Mesothelial cell of epicardium (in vitro differentiated cells): Measurements from ENCODE around the gene SNAP23. TPM values are rescaled to one million over a fixed set of nuclear protein-coding genes. Genes with fewer than 3 reads are reported as not detected.

Source experiments
- DNase-seq, 2 experiments: peaks; one replicate each; pipeline ENCODE4 v3.0.0; 2021; ENCODE audit warnings: low spot score in 2 of 2; ENCODE audit not compliant: unreplicated experiment in 2 of 2
- H3K27ac Mint-ChIP-seq: 2 replicates; pipeline ENCODE4 v1.8.0; 2021; ENCODE audit warnings: mixed read lengths
- H3K27me3 Mint-ChIP-seq: 2 replicates; pipeline ENCODE4 v1.8.0; 2021; ENCODE audit warnings: low read depth, mixed read lengths
- H3K36me3 Mint-ChIP-seq: 2 replicates; pipeline ENCODE4 v1.8.0; 2021; ENCODE audit warnings: mixed read lengths
- H3K4me1 Mint-ChIP-seq: 2 replicates; pipeline ENCODE4 v1.8.0; 2021; ENCODE audit warnings: mixed read lengths
- H3K4me3 Mint-ChIP-seq: 2 replicates; pipeline ENCODE4 v1.8.0; 2021; ENCODE audit warnings: mild to moderate bottlenecking, moderate library complexity, mixed read lengths
- H3K9me3 Mint-ChIP-seq: 2 replicates; pipeline ENCODE4 v1.8.0; 2021; ENCODE audit warnings: mixed read lengths
- total RNA-seq: library from RNA; stranded (reverse); gene quantifications from 3 replicates; pipeline ENCODE4 v1.2.1, GENCODE V29; 2021
- TF ChIP-seq, protein P1 (sequence below): fragments of 200-600 bp; sonication (generic); IDR thresholded peaks from one replicate; pipeline ENCODE4 v1.5.0; 2021; ENCODE audit warnings: antibody characterized with exemption; ENCODE audit not compliant: unreplicated experiment

SNAP23 gene
- total RNA-seq, 1 donor from 2014 or later, result 57.1 TPM

DNA sequence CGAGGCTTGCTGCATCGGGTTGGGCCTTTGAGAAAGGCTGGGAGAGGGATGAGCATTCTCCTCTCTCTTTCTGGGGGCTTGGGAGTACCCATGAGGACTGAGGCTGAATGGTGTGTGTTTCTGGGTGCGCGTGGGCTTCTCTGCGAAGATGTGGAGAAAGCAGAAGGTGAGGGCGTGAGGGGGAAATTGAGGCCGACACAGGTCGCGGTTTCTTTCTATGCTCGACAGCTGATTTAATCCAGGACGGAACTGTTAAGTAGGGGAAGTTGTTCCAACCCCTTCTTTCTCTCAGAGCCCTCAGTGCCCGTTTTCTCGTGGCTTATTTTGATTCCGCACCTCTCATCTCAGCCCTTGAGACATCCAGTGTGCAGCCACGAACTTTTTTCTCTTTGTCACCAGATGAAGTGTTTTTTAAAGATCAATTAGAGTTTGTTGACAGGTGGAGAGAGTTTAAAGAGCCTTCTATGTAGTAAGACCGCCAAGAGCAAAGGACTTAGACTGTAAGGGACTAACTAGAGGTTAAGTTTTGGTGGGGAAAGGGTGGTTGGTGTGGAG, 80.7 kb downstream of the SNAP23 start:
- Mint-ChIP-seq H3K4me3 (peak overlapping the region; percentile 87), H3K27me3 (peaks cover 59% of the 10 kb centered on the region), H3K4me1 (peaks cover 13% of the 10 kb centered on the region), H3K27ac (peak overlapping the region; percentile 79), H3K9me3 (no peaks in the 10 kb centered on the region), H3K36me3 (no peaks in the 10 kb centered on the region)
- DNase-seq, result no peak
- TF ChIP-seq, protein P1, sequence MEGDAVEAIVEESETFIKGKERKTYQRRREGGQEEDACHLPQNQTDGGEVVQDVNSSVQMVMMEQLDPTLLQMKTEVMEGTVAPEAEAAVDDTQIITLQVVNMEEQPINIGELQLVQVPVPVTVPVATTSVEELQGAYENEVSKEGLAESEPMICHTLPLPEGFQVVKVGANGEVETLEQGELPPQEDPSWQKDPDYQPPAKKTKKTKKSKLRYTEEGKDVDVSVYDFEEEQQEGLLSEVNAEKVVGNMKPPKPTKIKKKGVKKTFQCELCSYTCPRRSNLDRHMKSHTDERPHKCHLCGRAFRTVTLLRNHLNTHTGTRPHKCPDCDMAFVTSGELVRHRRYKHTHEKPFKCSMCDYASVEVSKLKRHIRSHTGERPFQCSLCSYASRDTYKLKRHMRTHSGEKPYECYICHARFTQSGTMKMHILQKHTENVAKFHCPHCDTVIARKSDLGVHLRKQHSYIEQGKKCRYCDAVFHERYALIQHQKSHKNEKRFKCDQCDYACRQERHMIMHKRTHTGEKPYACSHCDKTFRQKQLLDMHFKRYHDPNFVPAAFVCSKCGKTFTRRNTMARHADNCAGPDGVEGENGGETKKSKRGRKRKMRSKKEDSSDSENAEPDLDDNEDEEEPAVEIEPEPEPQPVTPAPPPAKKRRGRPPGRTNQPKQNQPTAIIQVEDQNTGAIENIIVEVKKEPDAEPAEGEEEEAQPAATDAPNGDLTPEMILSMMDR, result no peak

DNA sequence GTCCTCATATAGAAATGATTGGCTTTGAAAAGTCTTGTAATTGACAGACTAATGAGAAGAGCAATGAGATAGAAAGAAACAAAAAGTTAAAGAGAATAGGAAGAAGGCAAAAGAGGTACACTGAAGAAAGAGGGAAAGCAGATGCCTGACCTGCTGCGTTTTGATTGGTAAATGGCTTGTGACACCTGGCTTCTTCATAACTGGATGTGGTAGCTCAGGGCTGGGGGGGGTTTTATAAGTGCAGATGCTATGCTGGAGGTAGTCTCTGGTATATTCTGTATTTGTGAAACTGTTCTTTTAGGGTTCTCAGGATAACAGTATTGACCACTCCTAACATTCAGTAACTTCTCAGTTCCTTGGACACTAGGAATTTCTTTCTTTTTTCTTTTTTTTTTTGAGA, 81.3 kb downstream of the SNAP23 start:
- H3K9me3 Mint-ChIP-seq, result no peaks in the 10 kb centered on the region

DNA sequence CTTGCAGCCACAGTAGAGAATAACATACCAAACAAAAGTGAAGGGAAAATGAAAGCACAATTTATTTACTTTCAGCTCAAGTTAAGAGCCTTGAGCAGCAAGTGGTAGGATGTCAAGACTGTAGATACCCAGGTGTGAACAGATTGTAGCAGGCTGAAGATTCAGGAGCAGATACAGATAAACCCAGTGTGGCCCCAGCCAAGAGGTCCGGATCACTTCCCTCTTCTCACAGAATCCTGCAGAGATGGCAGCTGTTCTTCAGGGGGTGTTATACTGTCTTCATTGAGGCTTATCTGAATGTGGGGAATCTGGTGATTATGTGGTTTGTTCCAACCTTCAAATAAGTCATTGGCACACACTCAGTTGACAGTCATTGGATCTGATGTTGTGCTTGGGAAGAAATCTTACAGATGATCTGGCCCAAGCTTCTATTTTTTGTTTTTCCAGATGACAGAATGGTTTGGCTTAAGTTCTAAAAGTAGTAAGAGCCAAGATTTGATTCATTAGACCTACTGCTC, 82.1 kb downstream of the SNAP23 start:
- Mint-ChIP-seq H3K4me1 (peaks cover 21% of the 10 kb centered on the region), H3K27ac (no peak overlapping the region), H3K9me3 (no peaks in the 10 kb centered on the region), H3K27me3 (peaks cover 70% of the 10 kb centered on the region), H3K4me3 (no peak overlapping the region), H3K36me3 (no peaks in the 10 kb centered on the region)
- TF ChIP-seq, protein P1, result no peak
- DNase-seq, result no peak

More for the DNA sequence above, 81.3 kb downstream of the SNAP23 start:
- peaks cover 19% of the 10 kb centered on the region for H3K4me1 Mint-ChIP-seq
- TF ChIP-seq, protein P1, result no peak
- H3K27ac Mint-ChIP-seq, result no peak overlapping the region
- H3K27me3 Mint-ChIP-seq, result peaks cover 65% of the 10 kb centered on the region
- no peak for DNase-seq
- H3K4me3 Mint-ChIP-seq, result peak overlapping the region; percentile 87
- H3K36me3 Mint-ChIP-seq, result no peaks in the 10 kb centered on the region

DNA sequence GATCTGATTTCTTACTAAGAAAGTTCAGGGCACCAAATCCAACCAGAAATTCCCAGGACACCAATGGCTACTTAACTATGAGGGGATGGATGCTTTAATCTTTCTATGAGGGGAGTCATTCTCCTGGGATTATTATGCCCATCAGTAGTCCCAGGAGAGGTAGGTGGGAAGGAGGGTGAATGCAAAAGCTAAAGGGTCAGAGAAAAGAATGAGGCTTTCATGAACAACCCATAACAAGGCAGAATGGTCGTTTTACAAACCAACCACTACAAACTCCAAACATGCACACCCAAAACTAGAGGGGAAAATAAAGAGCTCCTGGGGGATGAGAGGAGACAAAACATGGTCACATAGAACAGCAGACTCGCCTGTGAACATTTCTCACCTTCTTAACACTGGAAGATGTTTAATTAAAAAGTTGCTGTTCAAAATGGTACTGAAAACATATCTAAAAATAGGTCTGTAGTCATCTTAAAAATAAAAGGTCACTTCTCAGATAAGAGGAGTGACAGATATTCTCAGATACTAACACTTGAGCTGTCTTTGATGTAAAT, 83.6 kb downstream of the SNAP23 start:
- no peak for DNase-seq
- Mint-ChIP-seq H3K27ac (no peak overlapping the region), H3K9me3 (no peaks in the 10 kb centered on the region), H3K27me3 (peaks cover 75% of the 10 kb centered on the region), H3K4me3 (no peak overlapping the region), H3K36me3 (no peaks in the 10 kb centered on the region), H3K4me1 (peaks cover 36% of the 10 kb centered on the region)
- TF ChIP-seq, protein P1, result no peak

DNA sequence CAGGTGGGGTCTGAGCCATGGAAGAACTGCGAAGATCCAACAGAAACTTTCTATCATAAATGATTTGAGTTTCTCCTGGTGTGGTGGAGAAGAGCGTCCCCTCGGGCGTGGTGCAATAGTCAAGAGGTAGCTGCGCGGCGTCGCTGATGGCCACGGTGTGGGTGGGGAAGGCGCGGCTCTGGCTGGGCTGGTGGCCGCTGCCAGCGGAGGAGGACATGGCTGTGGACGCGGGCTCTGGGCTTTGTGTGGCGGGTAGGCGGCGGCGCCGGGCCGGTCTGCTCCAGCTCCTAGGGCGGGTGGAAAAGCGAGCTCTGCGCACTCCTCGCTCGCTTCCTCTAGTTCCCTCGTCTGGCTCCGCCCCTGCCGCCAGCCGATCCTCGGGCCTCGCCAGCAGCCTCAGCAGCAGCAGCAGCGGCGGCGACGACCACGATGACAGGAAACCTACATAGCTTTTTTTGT, 85.9 kb downstream of the SNAP23 start:
- H3K4me1 Mint-ChIP-seq, result peaks cover 37% of the 10 kb centered on the region
- peak; percentile 65 to 80 for DNase-seq
- peak overlapping the region; percentile 64 for H3K4me3 Mint-ChIP-seq
- H3K36me3 Mint-ChIP-seq, result no peaks in the 10 kb centered on the region
- no peaks in the 10 kb centered on the region for H3K9me3 Mint-ChIP-seq
- peaks cover 67% of the 10 kb centered on the region for H3K27me3 Mint-ChIP-seq
- no peak overlapping the region for H3K27ac Mint-ChIP-seq
- TF ChIP-seq, protein P1, result no peak

Other genes starting within 250 kb of the SNAP23 start
- 39.7 to 42.7 TPM (median 42.0 TPM) in 3 replicates for gene GANC, start 222.4 kb upstream of the SNAP23 start, total RNA-seq
- 55.9 to 56.1 TPM (median 56.1 TPM) in 3 replicates for gene TMEM87A, start 222.2 kb upstream of the SNAP23 start, total RNA-seq
- gene CAPN3, start 136.1 kb upstream of the SNAP23 start, total RNA-seq, result 12.2 to 13.7 TPM (median 12.8 TPM) in 3 replicates
- gene ZNF106, start 4.5 kb upstream of the SNAP23 start, total RNA-seq, result 50.2 to 52.9 TPM (median 51.0 TPM) in 3 replicates
- 22.0 to 27.9 TPM (median 26.5 TPM) in 3 replicates for gene LRRC57, start 53.2 kb downstream of the SNAP23 start, total RNA-seq
- 14.9 to 17.6 TPM (median 15.3 TPM) in 3 replicates for gene HAUS2, start 53.2 kb downstream of the SNAP23 start, total RNA-seq
- 7.3 to 10.0 TPM (median 8.0 TPM) in 3 replicates for gene STARD9, start 80.0 kb downstream of the SNAP23 start, total RNA-seq
- 32.8 to 39.6 TPM (median 36.8 TPM) in 3 replicates for gene CDAN1, start 241.5 kb downstream of the SNAP23 start, total RNA-seq